RWPE2 (cell line): ENCODE results near the gene POFUT1.

Source experiments
- ATAC-seq: fragments of 200-7000 bp; cut with Tn5 transposase; 3 replicates; pipeline ENCODE4 v1.9.1; 2021; ENCODE audit warnings: low read depth
- DNase-seq: peaks from one replicate; pipeline ENCODE4 v3.0.0-alpha.2; 2020; ENCODE audit warnings: low spot score
- H3K27ac ChIP-seq: fragments of 450-650 bp; 2 replicates; pipeline ENCODE4 v1.5.1; 2017; ENCODE audit warnings: mild to moderate bottlenecking; ENCODE audit not compliant: poor library complexity, severe bottlenecking
- H3K27me3 ChIP-seq: fragments of 250-450 bp; sonication (Bioruptor Pico); 2 replicates; pipeline ENCODE4 v1.5.1; 2021; ENCODE audit warnings: mild to moderate bottlenecking, moderate library complexity; ENCODE audit not compliant: insufficient read depth, poor library complexity, severe bottlenecking
- H3K36me3 ChIP-seq: fragments of 250-450 bp; sonication (Bioruptor Pico); 2 replicates; pipeline ENCODE4 v1.5.1; 2020; ENCODE audit warnings: low read depth, mild to moderate bottlenecking, moderate library complexity
- H3K4me1 ChIP-seq: fragments of 250-450 bp; sonication (Bioruptor Pico); 2 replicates; pipeline ENCODE4 v1.5.1; 2021; ENCODE audit warnings: mild to moderate bottlenecking, moderate library complexity; ENCODE audit not compliant: insufficient read depth, poor library complexity, severe bottlenecking
- H3K4me3 ChIP-seq: fragments of 250-450 bp; sonication (Bioruptor Pico); 2 replicates; pipeline ENCODE4 v1.5.1; 2021; ENCODE audit warnings: mild to moderate bottlenecking, moderate library complexity; ENCODE audit not compliant: severe bottlenecking
- H3K9me3 ChIP-seq: fragments of 250-450 bp; sonication (Bioruptor Pico); 2 replicates; pipeline ENCODE4 v1.5.1; 2021; ENCODE audit warnings: mild to moderate bottlenecking, moderate library complexity; ENCODE audit not compliant: severe bottlenecking
- TF ChIP-seq, protein P1 (sequence below): fragments of 450-650 bp; IDR thresholded peaks from one replicate; pipeline ENCODE4 v1.5.1; 2017; ENCODE audit warnings: mild to moderate bottlenecking, moderate library complexity; ENCODE audit not compliant: poor library complexity, severe bottlenecking

Gene POFUT1

GRCh38 chr20:32278199-32278643 lies 70.5 kb downstream of the POFUT1 start:
- DNase-seq (no peak), ATAC-seq (peak; percentile 26; the same call in 2 of the 3 replicates)
- Histone ChIP-seq H3K27me3 (no peaks in the 10 kb centered on the region), H3K4me3 (peak overlapping the region; percentile 94), H3K4me1 (peaks cover 4% of the 10 kb centered on the region), H3K36me3 (peaks cover 10% of the 10 kb centered on the region; the same call in 1 of the 2 replicates), H3K9me3 (no peaks in the 10 kb centered on the region), H3K27ac (peak overlapping the region; percentile 10)
- TF ChIP-seq, protein P1, sequence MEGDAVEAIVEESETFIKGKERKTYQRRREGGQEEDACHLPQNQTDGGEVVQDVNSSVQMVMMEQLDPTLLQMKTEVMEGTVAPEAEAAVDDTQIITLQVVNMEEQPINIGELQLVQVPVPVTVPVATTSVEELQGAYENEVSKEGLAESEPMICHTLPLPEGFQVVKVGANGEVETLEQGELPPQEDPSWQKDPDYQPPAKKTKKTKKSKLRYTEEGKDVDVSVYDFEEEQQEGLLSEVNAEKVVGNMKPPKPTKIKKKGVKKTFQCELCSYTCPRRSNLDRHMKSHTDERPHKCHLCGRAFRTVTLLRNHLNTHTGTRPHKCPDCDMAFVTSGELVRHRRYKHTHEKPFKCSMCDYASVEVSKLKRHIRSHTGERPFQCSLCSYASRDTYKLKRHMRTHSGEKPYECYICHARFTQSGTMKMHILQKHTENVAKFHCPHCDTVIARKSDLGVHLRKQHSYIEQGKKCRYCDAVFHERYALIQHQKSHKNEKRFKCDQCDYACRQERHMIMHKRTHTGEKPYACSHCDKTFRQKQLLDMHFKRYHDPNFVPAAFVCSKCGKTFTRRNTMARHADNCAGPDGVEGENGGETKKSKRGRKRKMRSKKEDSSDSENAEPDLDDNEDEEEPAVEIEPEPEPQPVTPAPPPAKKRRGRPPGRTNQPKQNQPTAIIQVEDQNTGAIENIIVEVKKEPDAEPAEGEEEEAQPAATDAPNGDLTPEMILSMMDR = no peak

GRCh38 chr20:32281711-32282110 lies 74.0 kb downstream of the POFUT1 start:
- H3K4me1 ChIP-seq = peaks cover 4% of the 10 kb centered on the region
- H3K4me3 ChIP-seq = no peak overlapping the region
- ATAC-seq (no peak), DNase-seq (peak; percentile 44)
- H3K27me3 ChIP-seq = no peaks in the 10 kb centered on the region
- H3K9me3 ChIP-seq = no peaks in the 10 kb centered on the region
- peaks cover 10% of the 10 kb centered on the region for H3K36me3 ChIP-seq
- TF ChIP-seq, protein P1 = no peak
- no peak overlapping the region for H3K27ac ChIP-seq

- no peaks in the 10 kb centered on the region for H3K9me3 ChIP-seq
- no peak overlapping the region for H3K27ac ChIP-seq
- peaks cover 14% of the 10 kb centered on the region for H3K36me3 ChIP-seq
- TF ChIP-seq, protein P1 = no peak
- ATAC-seq (no peak), DNase-seq (peak; percentile 59)
- no peaks in the 10 kb centered on the region for H3K4me1 ChIP-seq
- H3K4me3 ChIP-seq = no peak overlapping the region
- H3K27me3 ChIP-seq = no peaks in the 10 kb centered on the region
Observed at GRCh38 chr20:32282461-32282860, 74.8 kb downstream of the POFUT1 start.

GRCh38 chr20:32285082-32285620 lies 77.5 kb downstream of the POFUT1 start:
- TF ChIP-seq, protein P1 = no peak
- no peaks in the 10 kb centered on the region for H3K27me3 ChIP-seq
- ATAC-seq = 0 out of 3 replicates have a peak, but pooled peaks have one; percentile 26
- H3K27ac ChIP-seq = no peak overlapping the region
- DNase-seq = no peak
- no peaks in the 10 kb centered on the region for H3K9me3 ChIP-seq
- no peak overlapping the region for H3K4me3 ChIP-seq
- no peaks in the 10 kb centered on the region for H3K4me1 ChIP-seq
- peaks cover 20% of the 10 kb centered on the region for H3K36me3 ChIP-seq
